WERI-Rb-1 (cell line): ENCODE measurements around the gene TNFAIP6.

Experiments
- DNase-seq: peaks from one replicate; pipeline ENCODE4 v3.0.0-alpha.2; 2020
- H3K27ac ChIP-seq: fragments of 250-450 bp; sonication (Bioruptor Pico); 2 replicates; pipeline ENCODE4 v1.5.1; 2020; ENCODE audit warnings: mild to moderate bottlenecking, moderate library complexity
- H3K27me3 ChIP-seq: fragments of 250-450 bp; sonication (Bioruptor Pico); 2 replicates; pipeline ENCODE4 v1.5.1; 2021; ENCODE audit warnings: mild to moderate bottlenecking, low read depth, moderate library complexity; ENCODE audit not compliant: insufficient read depth, severe bottlenecking
- H3K36me3 ChIP-seq: fragments of 250-450 bp; sonication (Bioruptor Pico); 2 replicates; pipeline ENCODE4 v1.5.1; 2020; ENCODE audit warnings: mild to moderate bottlenecking, moderate library complexity
- H3K4me3 ChIP-seq: 2 replicates; pipeline ENCODE4 v1.5.1; 2011; ENCODE audit warnings: low read depth, mild to moderate bottlenecking, control low read depth, low read length
- H3K9me3 ChIP-seq: fragments of 250-450 bp; sonication (Bioruptor Pico); 2 replicates; pipeline ENCODE4 v1.5.1; 2021; ENCODE audit warnings: mild to moderate bottlenecking, moderate library complexity; ENCODE audit not compliant: severe bottlenecking
- CTCF ChIP-seq: IDR thresholded peaks from 2 replicates; pipeline ENCODE4 v1.5.1; 2011; ENCODE audit warnings: low read depth, mild to moderate bottlenecking, control low read depth, inconsistent platforms, low read length

The TNFAIP6 gene

DNA sequence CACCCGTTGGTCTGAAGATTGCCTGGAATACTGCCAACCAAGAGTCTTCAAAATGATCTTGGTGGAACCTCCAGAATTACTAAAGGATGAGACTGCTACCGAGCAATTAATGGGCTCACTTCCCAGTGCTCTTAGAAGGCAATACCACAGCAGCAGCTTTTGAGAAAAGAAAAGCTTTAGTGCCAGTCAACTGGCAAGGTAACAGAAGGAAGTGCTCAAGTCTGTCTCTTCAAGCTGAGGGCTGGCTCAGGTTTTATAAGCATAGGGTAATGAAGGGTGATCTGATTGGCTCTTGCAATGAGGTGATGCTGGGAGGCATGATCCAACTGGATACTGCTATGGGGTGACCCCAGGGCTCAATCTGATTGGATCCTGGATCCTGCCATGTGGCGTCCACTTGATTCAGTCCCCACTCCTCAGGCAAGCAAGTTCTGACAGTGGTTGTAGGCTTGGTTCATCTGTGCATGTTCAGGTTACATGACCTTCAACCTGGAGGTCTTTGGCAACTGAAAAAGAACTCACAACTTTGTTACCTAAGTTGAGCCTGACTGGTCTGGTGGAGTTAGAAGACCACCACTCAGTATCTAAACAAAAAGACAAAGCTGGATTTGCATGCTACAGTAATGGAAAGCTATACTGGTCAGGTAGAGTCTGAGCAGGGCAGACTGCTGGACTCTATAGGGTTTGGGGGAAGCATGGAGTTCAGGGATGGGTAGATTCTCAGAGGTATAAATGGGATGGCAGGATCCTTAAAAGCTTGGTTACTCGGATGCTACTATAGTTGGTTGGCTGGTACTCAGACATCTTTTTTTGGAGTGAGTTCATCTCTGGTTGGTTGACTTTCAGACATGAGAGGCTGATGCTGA lies 38.4 kb downstream of the TNFAIP6 start:
- H3K36me3 ChIP-seq = no peaks in the 10 kb centered on the region
- no peaks in the 10 kb centered on the region for H3K27me3 ChIP-seq
- no peak overlapping the region for H3K27ac ChIP-seq
- H3K4me3 ChIP-seq = no peak overlapping the region
- no peaks in the 10 kb centered on the region for H3K9me3 ChIP-seq
- TF ChIP-seq CTCF = no peak
- DNase-seq = no peak

GRCh38 chr2:151399981-151400380 lies 42.6 kb downstream of the TNFAIP6 start:
- H3K36me3 ChIP-seq = no peaks in the 10 kb centered on the region
- no peak for TF ChIP-seq CTCF
- H3K4me3 ChIP-seq = no peak overlapping the region

DNA sequence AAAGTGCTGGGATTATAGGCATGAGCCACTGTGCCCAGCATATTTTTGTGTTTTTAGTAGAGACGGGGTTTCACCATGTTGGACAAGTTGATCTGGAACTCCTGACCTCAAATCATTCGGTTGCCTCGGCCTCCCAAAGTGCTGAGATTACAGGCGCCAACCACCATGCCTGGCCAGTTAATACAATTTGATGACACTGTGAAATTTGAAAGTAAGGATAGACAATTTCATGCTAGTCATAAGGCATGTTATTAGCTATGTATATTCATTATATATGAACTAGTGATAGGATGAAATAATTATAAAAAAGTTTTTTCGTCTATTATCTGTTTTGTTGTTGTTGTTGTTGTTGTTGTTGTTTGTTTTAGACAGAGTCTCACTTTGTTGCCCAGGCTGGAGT lies 43.8 kb downstream of the TNFAIP6 start:
- Histone ChIP-seq H3K27ac (no peak overlapping the region), H3K27me3 (no peaks in the 10 kb centered on the region), H3K36me3 (no peaks in the 10 kb centered on the region), H3K9me3 (no peaks in the 10 kb centered on the region), H3K4me3 (no peak overlapping the region)
- DNase-seq = no peak
- TF ChIP-seq CTCF = no peak

More at GRCh38 chr2:151399981-151400380, 42.6 kb downstream of the TNFAIP6 start:
- no peak for DNase-seq
- no peaks in the 10 kb centered on the region for H3K9me3 ChIP-seq
- no peak overlapping the region for H3K27ac ChIP-seq
- H3K27me3 ChIP-seq = no peaks in the 10 kb centered on the region

DNA sequence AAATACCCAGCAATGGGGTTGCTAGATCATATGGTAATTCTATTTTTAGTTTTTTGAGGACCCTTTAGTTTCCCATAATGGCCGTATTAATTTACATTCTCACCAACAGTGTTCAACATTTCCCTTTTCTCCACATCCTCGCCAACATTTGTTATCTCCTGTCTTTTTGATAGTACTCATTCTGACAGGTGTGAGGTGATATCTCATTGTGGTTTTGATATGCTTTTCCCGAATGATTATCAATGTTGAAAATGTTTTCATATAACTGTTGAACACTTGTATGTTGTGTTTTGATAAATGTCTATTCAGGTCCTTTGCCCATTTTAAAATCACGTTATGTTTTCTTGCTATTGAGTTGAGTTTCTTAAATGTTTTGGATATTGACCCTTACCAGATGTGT lies 46.5 kb downstream of the TNFAIP6 start:
- H3K9me3 ChIP-seq = no peaks in the 10 kb centered on the region
- H3K27ac ChIP-seq = no peak overlapping the region
- H3K4me3 ChIP-seq = no peak overlapping the region
- H3K27me3 ChIP-seq = no peaks in the 10 kb centered on the region
- TF ChIP-seq CTCF = no peak
- DNase-seq = no peak
- H3K36me3 ChIP-seq = no peaks in the 10 kb centered on the region

GRCh38 chr2:151405376-151405775 lies 48.0 kb downstream of the TNFAIP6 start:
- Histone ChIP-seq H3K36me3 (peaks cover 6% of the 10 kb centered on the region), H3K27me3 (no peaks in the 10 kb centered on the region), H3K4me3 (no peak overlapping the region), H3K9me3 (peaks cover 2% of the 10 kb centered on the region), H3K27ac (no peak overlapping the region)
- no peak for DNase-seq
- TF ChIP-seq CTCF = no peak

DNA sequence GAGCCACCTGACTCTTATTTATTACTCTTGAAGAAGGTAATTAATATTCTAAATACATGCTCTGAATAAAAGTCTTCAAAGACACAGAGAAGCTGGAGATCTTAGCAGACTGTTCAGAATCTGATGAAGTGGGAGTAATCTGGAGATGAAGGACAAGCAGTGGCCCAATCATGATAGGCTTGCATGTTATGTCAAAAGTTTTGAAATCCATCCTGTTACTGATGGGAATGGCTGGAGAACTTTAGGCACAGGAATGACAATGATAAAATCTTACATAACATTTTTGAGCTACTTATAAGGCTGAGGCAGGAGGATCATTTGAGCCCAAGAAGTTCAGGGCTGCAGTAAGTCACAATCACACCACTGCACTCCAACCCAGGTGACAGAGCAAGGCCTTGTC lies 49.9 kb downstream of the TNFAIP6 start:
- H3K27me3 ChIP-seq = no peaks in the 10 kb centered on the region
- no peak overlapping the region for H3K27ac ChIP-seq
- no peak overlapping the region for H3K4me3 ChIP-seq

More for the DNA sequence above, 49.9 kb downstream of the TNFAIP6 start:
- no peak for TF ChIP-seq CTCF
- H3K9me3 ChIP-seq = peaks cover 2% of the 10 kb centered on the region
- DNase-seq = no peak
- H3K36me3 ChIP-seq = peaks cover 17% of the 10 kb centered on the region
